GM12891 (cell line): ENCODE measurements around the gene KDM6A.
"Not testable (repeated sequence)": the region's sequence is repeated elsewhere in the genome, so short reads cannot be mapped to it uniquely, and the experiment has no call there.

Source experiments
- DNase-seq: peaks from one replicate; pipeline ENCODE4 v3.0.0; 2011; ENCODE audit warnings: low spot score; ENCODE audit not compliant: insufficient read length
- FAIRE-seq: peaks from 2 replicates; lab custom pipeline; 2011; peaks lifted over from hg19 to GRCh38; lab: Jason Lieb, UNC
- PAX5 ChIP-seq: IDR thresholded peaks from 2 replicates; pipeline ENCODE4 v1.6.1; 2011; ENCODE audit warnings: low read length, moderate library complexity, mild to moderate bottlenecking; ENCODE audit not compliant: insufficient read depth, severe bottlenecking
- POLR2A ChIP-seq: IDR thresholded peaks from 2 replicates; pipeline ENCODE4 v1.6.1; 2011; ENCODE audit warnings: low read depth, low read length, control low read depth
- POLR2AphosphoS5 ChIP-seq: IDR thresholded peaks from 2 replicates; pipeline ENCODE4 v1.6.1; 2011; ENCODE audit warnings: low read depth, low read length, control low read depth
- POU2F2 ChIP-seq: IDR thresholded peaks from 2 replicates; pipeline ENCODE4 v1.6.1; 2011; ENCODE audit warnings: low read depth, mild to moderate bottlenecking, control low read depth, low read length, moderate library complexity
- SPI1 ChIP-seq: IDR thresholded peaks from 2 replicates; pipeline ENCODE4 v1.6.1; 2011; ENCODE audit warnings: low read depth, low read length, control low read depth
- TAF1 ChIP-seq: IDR thresholded peaks from 2 replicates; pipeline ENCODE4 v1.6.1; 2011; ENCODE audit warnings: low read depth, low read length, control low read depth

The KDM6A gene

DNA sequence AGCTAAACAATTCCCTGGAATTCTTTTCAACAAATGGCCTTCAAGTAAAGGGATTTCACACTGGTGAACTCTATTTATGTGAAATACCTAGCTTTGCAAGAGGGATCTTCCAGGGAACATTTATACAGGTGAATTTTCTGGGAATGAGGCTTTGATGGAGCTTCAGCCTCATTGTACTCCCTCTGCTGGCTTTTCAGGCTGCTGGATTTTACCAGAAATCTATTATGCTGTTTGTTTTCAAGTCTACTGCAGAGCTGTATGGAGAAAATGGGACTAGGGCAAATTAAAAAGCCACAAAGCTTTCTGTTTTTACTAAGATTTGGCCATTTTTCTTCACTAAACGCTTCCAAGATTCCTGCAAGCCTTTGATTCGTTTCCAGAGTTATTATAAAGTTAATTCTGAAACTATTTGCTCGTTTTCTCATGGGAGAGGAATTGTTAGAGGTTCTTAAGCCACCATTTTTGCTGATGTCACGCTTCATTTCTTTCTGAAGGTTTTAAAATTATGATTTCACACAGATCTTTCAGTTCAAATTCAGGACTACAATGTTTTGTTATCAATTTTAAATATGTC lies 31.6 kb downstream of the KDM6A start:
- TF ChIP-seq POLR2AphosphoS5 (no peak), POU2F2 (no peak), TAF1 (no peak), SPI1 (no peak), PAX5 (no peak), POLR2A (no peak)
- DNase-seq (no peak), FAIRE-seq (no peak)

GRCh38 chrX:44906041-44906440 lies 33.1 kb downstream of the KDM6A start:
- DNase-seq (no peak), FAIRE-seq (no peak)
- TF ChIP-seq POLR2AphosphoS5: no peak
- no peak for TF ChIP-seq SPI1
- no peak for TF ChIP-seq POU2F2
- no peak for TF ChIP-seq TAF1
- TF ChIP-seq POLR2A: no peak
- no peak for TF ChIP-seq PAX5

GRCh38 chrX:44906542-44906941 lies 33.6 kb downstream of the KDM6A start:
- FAIRE-seq: no peak
- no peak for TF ChIP-seq SPI1
- no peak for TF ChIP-seq POU2F2
- no peak for TF ChIP-seq POLR2A
- TF ChIP-seq PAX5: no peak
- no peak for TF ChIP-seq POLR2AphosphoS5
- no peak for TF ChIP-seq TAF1
- no peak for DNase-seq

- DNase-seq: no peak
- peak; percentile 54 for FAIRE-seq
- no peak for TF ChIP-seq POU2F2
- no peak for TF ChIP-seq PAX5
- no peak for TF ChIP-seq POLR2A
- no peak for TF ChIP-seq TAF1
- TF ChIP-seq POLR2AphosphoS5: no peak
Measured at GRCh38 chrX:44908153-44908552, 35.2 kb downstream of the KDM6A start.

DNA sequence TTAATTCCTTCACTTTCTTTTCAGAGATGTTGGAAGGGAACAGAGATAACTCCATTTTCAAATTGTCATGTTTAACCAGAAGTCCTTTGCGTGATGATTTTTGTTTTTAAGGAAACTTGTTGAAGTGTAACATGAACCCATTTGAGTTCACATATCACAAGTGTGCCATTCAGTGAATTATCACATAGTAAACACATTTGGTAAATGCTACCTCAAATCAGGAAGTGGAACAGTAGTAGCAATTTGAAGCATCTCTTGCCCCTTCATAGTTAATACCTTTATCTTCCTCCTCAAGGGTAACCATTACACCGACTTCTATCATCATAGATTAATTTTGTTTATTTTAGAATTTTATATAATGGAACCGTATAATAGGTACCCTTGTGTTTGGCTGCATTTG lies 35.8 kb downstream of the KDM6A start:
- DNase-seq: no peak
- peak; percentile 66 for TF ChIP-seq SPI1
- no peak for TF ChIP-seq POLR2A
- FAIRE-seq: peak; percentile 62

DNA sequence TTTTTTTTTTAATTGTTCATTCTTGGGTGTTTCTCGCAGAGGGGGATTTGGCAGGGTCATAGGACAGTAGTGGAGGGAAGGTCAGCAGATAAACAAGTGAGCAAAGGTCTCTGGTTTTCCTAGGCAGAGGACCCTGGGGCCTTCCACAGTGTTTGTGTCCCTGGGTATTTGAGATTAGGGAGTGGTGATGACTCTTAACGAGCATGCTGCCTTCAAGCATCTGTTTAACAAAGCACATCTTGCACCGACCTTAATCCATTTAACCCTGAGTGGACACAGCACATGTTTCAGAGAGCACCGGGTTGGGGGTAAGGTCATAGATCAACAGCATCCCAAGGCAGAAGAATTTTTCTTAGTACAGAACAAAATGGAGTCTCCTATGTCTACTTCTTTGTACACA lies 37.5 kb downstream of the KDM6A start:
- FAIRE-seq, DNase-seq: not testable (repeated sequence)

- not testable (repeated sequence) for FAIRE-seq, DNase-seq
Measured at GRCh38 chrX:44911074-44911600, 38.1 kb downstream of the KDM6A start.

DNA sequence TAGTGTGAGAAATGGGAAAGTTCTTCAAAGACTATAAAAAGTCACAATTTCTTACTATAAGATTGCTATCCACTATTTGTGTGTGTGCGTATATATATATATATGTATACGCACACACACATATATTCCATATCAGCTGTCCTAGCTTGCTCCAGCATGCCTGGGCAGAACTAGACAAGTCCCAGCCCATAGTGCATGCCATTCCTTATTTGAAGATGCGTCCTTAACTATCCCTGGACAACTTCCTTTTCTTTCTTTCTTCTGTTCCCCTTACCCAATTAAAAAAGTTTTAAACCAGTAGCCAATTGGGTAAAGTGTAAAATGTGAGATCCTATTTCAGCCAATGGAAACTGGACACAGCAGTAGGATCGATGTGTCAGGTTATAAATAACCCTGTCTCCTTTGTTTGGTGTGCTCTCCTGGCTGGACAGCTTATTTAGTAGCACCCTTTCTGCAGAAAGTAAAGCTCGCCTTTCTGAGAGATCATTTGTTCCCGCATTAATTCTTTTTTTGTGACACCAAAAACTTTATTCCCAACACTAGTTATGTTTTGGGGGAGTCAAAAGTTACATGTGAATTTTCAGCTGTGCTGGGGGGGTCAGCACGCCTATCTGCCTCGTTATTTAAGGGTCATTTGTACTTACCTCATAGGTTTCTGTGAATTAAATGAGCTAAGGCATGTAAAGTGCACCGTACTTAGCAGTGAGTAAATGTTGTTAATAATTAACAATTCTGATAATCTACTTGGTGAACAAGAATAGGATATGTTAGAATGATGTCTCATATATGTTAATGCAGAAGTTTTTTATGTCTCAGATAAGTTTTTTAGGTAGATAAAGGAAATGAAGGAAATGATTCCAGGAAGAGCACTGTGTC lies 40.9 kb downstream of the KDM6A start:
- TF ChIP-seq POLR2AphosphoS5: no peak

DNA sequence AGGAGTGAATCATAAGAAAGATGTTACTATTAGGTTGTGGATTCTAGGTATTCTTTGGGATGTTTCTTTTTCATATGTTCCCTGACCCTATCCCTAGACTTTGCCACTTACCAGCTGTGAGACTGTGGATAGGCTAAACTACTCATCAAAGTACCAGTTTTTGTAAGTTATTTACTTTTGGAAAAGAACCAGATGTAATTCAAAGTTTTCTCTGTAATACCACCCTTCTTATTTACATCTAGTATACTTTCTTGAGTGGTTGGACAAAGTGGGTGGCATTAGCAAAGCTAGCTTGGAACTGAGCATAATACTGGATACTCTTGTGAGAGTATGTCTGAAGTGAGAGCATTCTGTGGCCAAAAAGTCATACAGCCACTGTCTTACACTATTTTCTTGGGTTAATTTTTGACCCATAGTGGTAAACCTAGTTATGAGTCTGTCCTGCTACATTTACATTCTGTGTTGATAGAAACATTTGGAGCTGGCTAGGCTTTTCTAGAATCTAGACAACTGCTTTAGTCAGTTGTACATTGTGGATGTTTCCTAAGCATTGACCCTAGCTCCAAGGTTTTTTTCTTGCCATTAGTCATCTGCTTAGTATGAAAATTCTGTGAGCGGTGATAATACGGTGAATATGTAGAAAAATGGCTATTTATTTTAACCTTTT lies 41.7 kb downstream of the KDM6A start:
- no peak for FAIRE-seq
- DNase-seq: no peak

More for the DNA sequence above, 40.9 kb downstream of the KDM6A start:
- no peak for DNase-seq
- no peak for FAIRE-seq

GRCh38 chrX:44915361-44915868 lies 42.4 kb downstream of the KDM6A start:
- DNase-seq (no peak), FAIRE-seq (no peak)
- TF ChIP-seq SPI1 (no peak), POLR2AphosphoS5 (no peak), PAX5 (no peak), TAF1 (no peak)

More for the DNA sequence above, 41.7 kb downstream of the KDM6A start:
- TF ChIP-seq POU2F2: no peak
- no peak for TF ChIP-seq POLR2AphosphoS5
- TF ChIP-seq TAF1: no peak
- TF ChIP-seq POLR2A: no peak
- TF ChIP-seq SPI1: no peak
- TF ChIP-seq PAX5: no peak
